Stimulated activated CD4-positive, alpha-beta T cell treated with anti-CD3 and anti-CD28 coated beads, TNF-alpha, amount 100 ng/mL, for 48 hours (primary cell): ENCODE results near the gene GPR108.
"Not testable (repeated sequence)": the region's sequence is repeated elsewhere in the genome, so short reads cannot be mapped to it uniquely, and the experiment has no call there.

ENCODE experiments used
- DNase-seq, 3 donors: peaks; one replicate each; pipeline ENCODE4 v3.0.0-alpha.2; 2020; ENCODE audit warnings: low read depth in 3 of 3

Gene GPR108

GRCh38 chr19:6761053-6761676, 23.8 kb upstream of the GPR108 start:
- DNase-seq, result no peak

GRCh38 chr19:6760606-6761005, 23.2 kb upstream of the GPR108 start:
- DNase-seq, result no peak

GRCh38 chr19:6754653-6755463, 17.5 kb upstream of the GPR108 start:
- DNase-seq, result no peak

- no peak for DNase-seq
Measured at GRCh38 chr19:6754136-6754535, 16.8 kb upstream of the GPR108 start.

DNA sequence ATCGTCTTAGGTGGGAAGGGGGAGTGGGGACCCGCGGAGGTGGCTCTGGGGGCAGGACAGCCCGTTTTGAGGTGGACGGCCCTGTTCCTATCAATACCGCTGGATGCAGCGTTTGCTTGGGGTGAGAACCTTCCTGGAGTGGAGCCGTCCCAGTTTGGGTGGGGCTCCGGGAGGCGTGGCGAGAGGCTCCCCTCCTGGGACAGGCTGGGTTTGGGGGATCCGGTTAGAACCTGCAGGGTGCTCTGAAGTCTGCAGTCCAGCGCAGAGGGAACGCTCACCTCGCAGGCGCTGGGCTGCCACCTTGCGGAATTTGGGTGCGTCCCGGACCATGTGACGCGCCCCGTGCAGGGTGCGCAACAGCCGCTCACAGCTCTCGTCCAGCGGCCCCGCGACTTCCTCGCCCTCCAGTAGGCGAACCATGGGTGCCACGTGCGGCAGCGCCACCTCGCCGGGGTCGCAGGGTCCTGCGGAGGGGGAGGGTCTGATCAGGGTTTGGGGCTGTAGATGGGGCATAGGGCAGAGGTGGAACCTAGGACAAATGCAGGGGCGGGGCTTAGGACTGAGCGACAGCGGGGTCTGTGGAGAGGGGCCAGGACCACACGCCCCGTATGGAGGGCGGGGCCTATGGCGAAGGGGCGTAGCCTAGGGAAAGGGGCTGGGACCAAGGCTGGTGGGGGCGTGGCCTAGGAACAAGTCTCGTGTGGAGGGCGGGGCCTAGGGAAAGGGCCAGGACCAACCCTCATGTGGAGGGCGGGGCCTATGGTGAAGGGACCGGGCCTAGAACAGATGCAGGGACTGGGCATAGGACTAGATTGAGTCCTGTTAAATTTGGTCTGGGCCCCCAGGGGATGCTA, 16.0 kb upstream of the GPR108 start:
- peak; percentile 78 to 93 (median 83) for DNase-seq

DNA sequence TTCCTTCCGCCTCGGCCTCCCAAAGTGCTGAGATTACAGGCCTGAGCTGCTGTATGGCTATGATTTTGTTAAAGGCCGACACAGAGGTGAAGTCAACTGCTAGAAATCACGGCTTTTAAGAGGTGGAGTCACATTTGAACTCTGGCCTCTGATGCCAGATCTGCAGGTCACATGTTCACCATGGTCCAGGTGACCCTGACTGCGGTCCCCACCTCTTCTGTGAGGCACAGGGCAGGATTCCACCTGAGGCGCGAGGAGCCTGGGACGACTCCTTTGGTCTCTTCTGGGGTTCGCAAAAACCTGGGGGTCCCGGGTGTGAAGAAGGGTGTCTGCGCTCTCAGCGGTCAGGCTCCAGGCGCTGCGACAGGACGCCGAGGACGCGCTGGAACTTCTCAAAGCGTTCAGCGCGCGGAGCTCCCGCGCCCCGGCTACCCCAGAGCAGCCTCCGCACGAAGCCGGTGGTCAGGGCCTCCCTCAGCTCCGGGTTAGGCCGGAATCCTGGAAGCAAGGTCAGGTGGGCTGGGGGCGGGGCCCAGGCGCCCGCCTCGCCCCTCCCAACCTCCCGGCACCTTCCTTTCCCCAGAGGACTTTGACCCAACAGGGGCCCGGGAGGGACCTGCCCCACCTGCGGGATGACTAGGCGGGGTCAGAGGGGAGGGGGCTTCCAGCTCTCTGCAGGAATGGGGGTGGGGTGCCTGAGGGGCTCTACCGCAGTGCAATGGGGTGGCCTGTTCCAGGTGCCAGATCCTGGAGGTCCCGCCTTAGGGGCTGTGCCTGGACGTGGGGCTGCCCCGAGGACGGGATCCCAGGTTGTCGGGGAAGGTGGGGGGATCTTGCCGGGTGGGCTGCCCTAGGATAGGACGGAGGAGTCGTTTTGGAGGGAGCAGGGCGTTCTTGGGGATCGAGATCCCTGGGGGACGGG, 15.1 kb upstream of the GPR108 start:
- DNase-seq, result no peak

GRCh38 chr19:6751189-6751588, 13.8 kb upstream of the GPR108 start:
- DNase-seq, result no peak

- DNase-seq, result no peak
Measured at GRCh38 chr19:6750062-6750461, 12.7 kb upstream of the GPR108 start.

DNA sequence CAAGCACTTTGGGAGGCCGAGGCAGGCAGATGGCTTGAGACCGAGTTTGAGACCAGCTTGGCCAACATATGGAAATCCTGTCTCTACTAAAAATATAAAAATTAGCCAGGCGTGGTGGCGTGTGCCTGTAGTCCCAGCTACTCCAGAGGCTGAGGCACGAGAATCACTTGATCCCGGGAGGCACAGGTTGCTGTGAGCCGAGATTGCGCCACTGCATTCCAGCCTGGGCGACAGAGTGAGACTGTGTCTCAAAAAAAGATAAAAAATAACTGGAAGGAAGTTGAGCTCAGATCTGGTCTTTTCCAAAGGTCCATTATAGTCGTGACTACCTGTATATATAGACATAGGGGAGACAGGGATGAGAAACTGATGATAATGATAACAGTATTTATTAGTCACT, 11.2 kb upstream of the GPR108 start:
- not testable (repeated sequence) for DNase-seq

DNA sequence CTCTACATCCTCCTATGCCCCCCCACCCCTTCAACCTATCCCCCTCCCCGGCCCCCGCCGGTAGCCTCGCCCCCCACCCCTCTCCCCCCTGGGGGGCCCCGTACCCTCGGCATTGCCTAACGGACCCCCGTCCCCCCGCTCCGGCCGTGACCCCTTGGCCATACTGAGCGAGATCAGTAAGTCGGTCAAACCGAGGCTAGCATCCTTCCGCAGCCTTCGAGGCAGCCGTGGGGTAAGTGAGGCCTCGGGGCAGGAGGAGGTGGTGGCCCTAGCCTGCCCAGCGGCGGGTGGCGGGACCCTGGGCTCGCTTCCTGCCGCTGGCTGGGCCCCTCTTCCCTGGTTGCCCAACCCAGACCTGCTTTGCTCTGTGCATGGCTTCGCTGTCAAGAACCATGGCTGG, 8.6 kb upstream of the GPR108 start:
- no peak for DNase-seq

DNA sequence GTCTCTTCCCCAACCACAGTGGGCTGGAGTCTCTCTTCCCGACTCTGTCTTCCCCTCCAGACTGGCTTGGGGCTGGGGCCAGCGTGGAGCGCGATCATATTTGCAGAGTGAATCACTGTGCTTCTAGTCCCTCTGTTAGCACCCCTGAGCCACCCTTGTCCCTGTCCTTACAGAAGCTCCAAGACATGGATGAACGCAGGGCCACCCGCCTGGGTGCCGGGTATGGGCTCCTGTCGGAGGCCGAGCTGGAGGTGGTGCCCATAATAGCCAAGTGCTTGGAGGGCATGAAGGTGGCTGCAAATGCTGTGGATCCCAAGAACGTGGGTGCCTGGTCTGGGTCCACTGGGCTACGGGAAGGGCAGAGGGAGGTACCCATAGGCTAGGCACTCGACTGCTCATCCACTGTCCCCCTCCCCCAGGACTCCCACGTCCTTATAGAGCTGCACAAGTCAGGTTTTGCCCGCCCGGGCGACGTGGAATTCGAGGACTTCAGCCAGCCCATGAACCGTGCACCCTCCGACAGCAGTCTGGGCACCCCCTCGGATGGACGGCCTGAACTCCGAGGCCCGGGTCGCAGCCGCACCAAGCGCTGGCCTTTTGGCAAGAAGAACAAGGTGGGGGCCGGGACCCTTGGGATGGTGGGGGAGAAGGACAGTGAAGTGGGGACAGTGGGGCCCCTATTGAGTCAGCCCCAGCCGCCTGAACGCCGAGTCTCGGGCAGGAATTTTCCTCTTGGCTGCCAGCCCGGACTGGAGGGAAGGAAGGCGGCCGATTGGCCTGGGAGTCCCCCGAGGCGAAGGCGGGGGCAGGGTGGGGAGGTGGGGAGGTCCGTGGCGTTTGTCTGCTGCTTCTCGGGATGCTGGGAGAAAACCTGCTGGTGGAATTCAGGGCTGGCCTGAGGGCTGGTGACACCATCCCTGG, 7.3 kb upstream of the GPR108 start:
- no peak for DNase-seq

DNA sequence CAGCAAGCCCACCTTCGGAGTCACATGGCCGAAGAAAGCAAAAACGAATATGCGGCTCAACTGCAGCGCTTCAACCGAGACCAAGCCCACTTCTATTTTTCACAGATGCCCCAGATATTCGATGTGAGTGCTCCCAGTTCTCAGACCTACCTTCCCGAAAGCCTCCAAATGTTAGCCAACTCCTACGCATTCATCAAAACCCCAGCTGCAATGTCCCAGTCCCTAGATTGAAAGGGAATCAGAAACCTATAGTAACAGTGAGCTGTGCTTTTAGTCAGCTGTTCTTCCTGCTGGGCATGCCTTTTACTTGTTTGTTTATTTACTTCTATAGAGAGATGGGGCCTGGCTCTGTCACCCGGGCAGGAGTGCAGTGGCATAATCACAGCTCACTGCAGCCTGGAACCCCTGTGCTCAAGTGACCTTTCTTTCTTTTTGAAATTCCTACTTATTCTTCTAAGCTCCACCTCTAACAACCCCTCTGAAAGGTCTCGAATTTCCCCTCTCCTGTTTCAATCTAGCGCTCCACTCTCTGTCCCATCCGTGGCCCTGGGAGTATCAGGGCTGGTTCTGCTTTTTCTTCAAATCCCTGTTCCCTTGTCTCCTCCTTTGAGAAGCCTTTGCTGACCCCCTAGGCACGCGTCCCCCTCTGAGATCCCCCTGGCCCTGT, 6.5 kb upstream of the GPR108 start:
- DNase-seq, result no peak

- DNase-seq, result no peak
Measured at GRCh38 chr19:6743066-6743465, 5.7 kb upstream of the GPR108 start.

GRCh38 chr19:6740589-6741343, 3.4 kb upstream of the GPR108 start:
- no peak for DNase-seq

DNA sequence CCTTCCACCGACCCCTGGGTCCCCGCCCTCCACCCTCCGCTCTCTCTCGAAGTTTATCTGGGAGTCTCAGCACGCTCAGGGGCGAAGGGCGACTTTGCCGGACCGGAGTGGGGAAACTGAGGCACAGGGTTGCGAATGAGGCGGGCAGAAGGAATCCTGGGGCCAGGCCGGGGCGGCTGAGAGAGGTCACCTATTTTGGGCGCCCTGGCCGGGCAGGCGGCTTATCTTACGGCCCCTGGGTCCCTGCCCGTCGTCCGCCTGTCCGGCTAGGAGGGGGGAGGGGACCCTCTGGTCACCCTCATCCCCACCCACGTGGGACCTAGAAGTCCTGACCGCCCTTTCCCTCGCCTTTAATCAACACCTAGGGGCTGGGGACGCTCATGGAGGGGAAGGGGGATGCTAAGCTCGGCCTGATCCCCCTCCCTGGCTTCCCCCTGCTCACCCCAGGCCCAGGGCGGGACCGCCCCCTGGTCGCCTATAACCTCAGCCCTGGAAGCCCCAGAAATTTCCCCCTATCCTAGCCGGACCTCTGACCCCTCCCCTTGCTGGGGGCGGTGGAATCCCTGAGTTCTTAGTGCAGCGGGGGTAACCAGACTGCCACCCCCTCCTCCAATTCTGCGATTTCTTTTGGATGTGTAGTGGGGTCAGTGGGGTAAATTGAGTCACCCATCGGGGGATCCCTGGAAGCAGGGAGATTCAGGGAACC, 2.7 kb upstream of the GPR108 start:
- DNase-seq, result peak in 1 of 3 donors; percentile 11

- DNase-seq, result peak; percentile 65 to 80 (median 74)
Measured at GRCh38 chr19:6739390-6739882, 2.1 kb upstream of the GPR108 start, which contains the start of gene TRIP10. TSS of gene TRIP10 (plus strand) at chr19:6739680. CDS start at chr19:6739762, 82 bp downstream.

DNA sequence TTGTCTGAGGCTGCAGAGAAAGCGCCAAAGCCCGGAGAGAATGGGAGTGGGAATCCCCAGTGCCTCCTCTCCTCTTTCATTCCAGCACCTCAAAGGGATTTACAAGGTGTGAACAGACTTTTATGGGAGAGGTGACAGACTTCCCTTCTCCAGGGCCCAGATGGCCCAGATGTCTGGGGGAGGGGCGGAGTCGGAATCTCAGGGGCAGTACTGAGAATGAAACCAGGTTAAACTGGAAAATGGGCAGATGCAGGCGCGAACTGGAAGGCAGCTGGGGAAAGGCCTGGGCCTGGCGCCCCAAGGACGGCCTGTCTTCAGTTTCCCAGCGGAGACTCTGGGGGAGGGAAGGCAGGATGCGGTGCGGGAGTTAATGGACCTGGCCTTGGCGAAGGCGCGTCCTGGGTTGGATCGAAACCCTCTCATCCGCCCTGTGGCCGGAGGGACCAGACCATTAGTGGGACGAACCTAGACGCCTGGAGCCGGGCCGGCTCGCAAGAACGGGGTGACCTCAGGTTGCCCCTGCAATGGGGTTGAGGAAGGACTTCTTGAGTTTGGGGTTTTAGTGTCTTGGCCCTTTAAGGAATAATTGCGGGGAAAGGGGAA, 1.5 kb upstream of the GPR108 start:
- peak in 1 of 3 donors; percentile 21 for DNase-seq
